Kidney (tissue), 14 donors: ENCODE results near the gene CCDC63. TPM values are rescaled to one million over a fixed set of nuclear protein-coding genes. Genes with fewer than 3 reads are reported as not detected.

Source experiments
- DNase-seq, 5 donors: peaks; one replicate each; pipeline ENCODE4 v3.0.0-alpha.2; 2013 to 2020
- FAIRE-seq: peaks from 2 replicates; lab custom pipeline; 2012; peaks lifted over from hg19 to GRCh38; lab: Jason Lieb, UNC
- H3K27ac ChIP-seq, 2 donors: one replicate each; pipeline ENCODE4 v1.7.0; 2013; ENCODE audit warnings: low read depth in 2 of 2, low read length in 2 of 2, inconsistent platforms in 1 of 2
- H3K27me3 ChIP-seq: one replicate; pipeline ENCODE4 v1.7.1; 2013; ENCODE audit warnings: low read length, inconsistent platforms; ENCODE audit not compliant: control insufficient read depth, insufficient read depth
- H3K36me3 ChIP-seq, 3 donors: one replicate each; pipeline versions ENCODE4 v1.7.0 to v1.7.1; 2013; ENCODE audit warnings: low read length in 3 of 3, control low read depth in 1 of 3, inconsistent platforms in 1 of 3; ENCODE audit not compliant: insufficient read depth in 3 of 3, control insufficient read depth in 2 of 3
- H3K4me1 ChIP-seq, 3 donors: one replicate each; pipeline versions ENCODE4 v1.7.0 to v1.7.1; 2013; ENCODE audit warnings: low read length in 3 of 3, inconsistent platforms in 1 of 3, low read depth in 1 of 3; ENCODE audit not compliant: control insufficient read depth in 2 of 3, insufficient read depth in 2 of 3
- H3K4me3 ChIP-seq, 3 donors: one replicate each; pipeline versions ENCODE4 v1.7.0 to v1.8.1; 2013; ENCODE audit warnings: low read length in 3 of 3, control low read depth in 1 of 3, inconsistent platforms in 1 of 3
- H3K9ac ChIP-seq, 3 donors: one replicate each; pipeline versions ENCODE4 v1.7.0 to v1.7.1; 2013; ENCODE audit warnings: low read length in 3 of 3, control low read depth in 1 of 3, inconsistent platforms in 1 of 3
- H3K9me3 ChIP-seq, 3 donors: one replicate each; pipeline versions ENCODE4 v1.7.0 to v1.7.1; 2013; ENCODE audit warnings: low read length in 3 of 3, control low read depth in 1 of 3, inconsistent platforms in 1 of 3; ENCODE audit not compliant: control insufficient read depth in 2 of 3, insufficient read depth in 1 of 3
- CTCF ChIP-seq: IDR thresholded peaks from 3 replicates; pipeline ENCODE4 v1.5.1; 2012; ENCODE audit warnings: mild to moderate bottlenecking, moderate library complexity, borderline replicate concordance; ENCODE audit not compliant: insufficient read depth; ENCODE audit errors: extremely low read depth
- intact Hi-C: fragments of 100-400 bp; cut with DNase I; formaldehyde crosslinking; loops from one replicate; pipeline ENCODE4 v1.11.1; 2022
- polyA plus RNA-seq: library from polyadenylated mRNA; stranded (reverse); fragments of 350-450 nt; fragmentation: Illumina TruSeq; extraction: RNeasy Lipid Tissue Mini Kit (QIAGEN cat#74804); gene quantifications from one replicate; pipeline ENCODE4 v1.2.3, GENCODE V29; 2014; ENCODE audit warnings: low read depth, low replicate concordance; ENCODE audit not compliant: insufficient read depth
- total RNA-seq: library from RNA; stranded (reverse); fragmentation: NEBNext Ultra II Directional; extraction: Animal tissue kit (Norgen Biotek cat#: 25700); gene quantifications from one replicate; pipeline ENCODE4 v1.2.1, GENCODE V29; 2021
- donor health status: control.
- donor health status: control.
- donor health status: control.
- donor health status: control.
- donor health status: control.
- donor health status: DM: yes; HTN: yes; CAD: no.
- donor health status: Normal renal cell carcinoma (clear cell type).

Gene CCDC63
- total and polyA plus RNA-seq, 2 donors from 2014 or later = not detected

DNA sequence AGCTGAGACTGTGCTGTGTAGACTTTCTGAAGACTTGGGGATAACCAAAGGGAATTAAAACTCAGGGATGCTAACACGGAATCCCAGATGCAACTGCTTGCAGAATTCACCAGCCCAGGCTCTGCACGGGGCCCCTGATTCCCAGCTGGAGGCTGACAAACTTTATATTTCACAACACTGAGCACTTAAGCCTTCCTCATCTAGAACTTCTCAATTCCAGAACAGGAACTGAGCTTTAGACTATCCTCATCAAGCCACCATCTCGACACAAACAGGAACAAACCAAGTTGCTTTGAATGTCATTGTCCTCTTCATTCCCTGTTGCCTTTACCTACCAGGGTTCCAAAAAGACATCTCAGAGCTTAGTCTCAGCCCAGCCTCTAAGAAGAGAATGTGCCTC, 22.2 kb downstream of the CCDC63 start:
- H3K4me1 ChIP-seq = no peaks in the 10 kb centered on the region
- H3K4me3 ChIP-seq = no peak overlapping the region
- no peaks in the 10 kb centered on the region for H3K9me3 ChIP-seq
- DNase-seq (no peak), FAIRE-seq (no peak)
- intact Hi-C loops = no loop called here
- no peaks in the 10 kb centered on the region for H3K36me3 ChIP-seq
- H3K27ac ChIP-seq = no peak overlapping the region
- H3K27me3 ChIP-seq = no peaks in the 10 kb centered on the region
- H3K9ac ChIP-seq = no peak overlapping the region
- no peak for TF ChIP-seq CTCF

- DNase-seq (no peak), FAIRE-seq (no peak)
- no peak overlapping the region for H3K4me3 ChIP-seq
- H3K9ac ChIP-seq = no peak overlapping the region
- H3K27ac ChIP-seq = no peak overlapping the region
- H3K4me1 ChIP-seq = no peaks in the 10 kb centered on the region
- intact Hi-C loops = no loop called here
- no peaks in the 10 kb centered on the region for H3K9me3 ChIP-seq
- TF ChIP-seq CTCF = no peak
- no peaks in the 10 kb centered on the region for H3K27me3 ChIP-seq
- H3K36me3 ChIP-seq = no peaks in the 10 kb centered on the region
Measured at GRCh38 chr12:110869803-110870202, 23.0 kb downstream of the CCDC63 start.

DNA sequence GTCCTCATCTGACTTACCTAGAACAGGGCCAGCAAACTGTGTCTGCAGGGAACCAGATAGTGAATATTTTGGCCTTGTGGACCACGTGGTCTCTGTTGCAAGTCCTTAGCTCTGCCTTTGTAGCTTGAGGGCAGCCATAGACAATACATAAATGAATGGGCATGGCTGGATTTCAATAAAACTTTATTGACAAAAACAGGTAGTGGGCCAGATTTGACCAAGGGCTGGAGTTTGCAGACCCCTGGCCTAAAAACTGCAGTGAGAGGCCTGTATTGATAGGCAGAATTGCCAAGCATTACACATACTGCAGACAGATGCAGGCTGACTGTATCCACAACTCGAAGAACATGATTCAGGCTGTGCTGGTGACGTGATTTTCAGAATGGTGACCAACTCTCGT, 25.3 kb downstream of the CCDC63 start:
- no peaks in the 10 kb centered on the region for H3K9me3 ChIP-seq
- no peak overlapping the region for H3K4me3 ChIP-seq
- H3K27me3 ChIP-seq = no peaks in the 10 kb centered on the region
- H3K36me3 ChIP-seq = no peaks in the 10 kb centered on the region
- no peak for FAIRE-seq
- no peak overlapping the region for H3K27ac ChIP-seq
- no peak for DNase-seq
- no peak for TF ChIP-seq CTCF
- no peak overlapping the region for H3K9ac ChIP-seq
- intact Hi-C loops = no loop called here
- H3K4me1 ChIP-seq = no peaks in the 10 kb centered on the region

GRCh38 chr12:110874351-110874750, 27.6 kb downstream of the CCDC63 start:
- FAIRE-seq (no peak), DNase-seq (no peak)
- no peaks in the 10 kb centered on the region for H3K9me3 ChIP-seq
- intact Hi-C loops = no loop called here
- H3K4me1 ChIP-seq = no peaks in the 10 kb centered on the region
- no peaks in the 10 kb centered on the region for H3K27me3 ChIP-seq
- no peaks in the 10 kb centered on the region for H3K36me3 ChIP-seq
- H3K4me3 ChIP-seq = no peak overlapping the region
- H3K9ac ChIP-seq = no peak overlapping the region
- H3K27ac ChIP-seq = no peak overlapping the region
- no peak for TF ChIP-seq CTCF
